NCI-H1048 (cell line): ENCODE data around the gene RAD51B.
A peak's percentile ranks its signal among the peaks of the same experiment; 100 is the strongest.

ENCODE experiments used
- DNase-seq: peaks from one replicate; lab custom pipeline; 2025; lab: John Stamatoyannopoulos, UW

Gene RAD51B

DNA sequence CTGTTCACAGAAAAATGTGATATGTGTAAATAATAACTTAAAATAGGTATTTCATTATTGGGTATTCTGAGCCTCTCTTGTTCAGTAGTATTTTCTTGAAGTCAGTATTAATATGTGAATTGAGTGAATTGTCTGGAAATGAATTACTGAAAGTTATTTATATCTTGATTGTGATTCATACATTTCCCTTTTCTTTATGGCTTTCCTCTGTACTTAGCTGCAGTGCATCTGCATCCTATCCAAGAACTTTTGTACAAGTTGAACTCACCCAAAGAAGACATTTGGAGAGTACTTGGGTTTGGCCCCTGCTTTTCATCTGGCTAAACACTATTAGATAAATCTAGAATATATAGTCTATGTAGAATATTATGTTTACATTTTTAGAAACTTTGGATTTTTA lies 326.0 kb downstream of the RAD51B start:
- no peak for DNase-seq

GRCh38 chr14:68146818-68147217 lies 327.2 kb downstream of the RAD51B start:
- no peak for DNase-seq

DNA sequence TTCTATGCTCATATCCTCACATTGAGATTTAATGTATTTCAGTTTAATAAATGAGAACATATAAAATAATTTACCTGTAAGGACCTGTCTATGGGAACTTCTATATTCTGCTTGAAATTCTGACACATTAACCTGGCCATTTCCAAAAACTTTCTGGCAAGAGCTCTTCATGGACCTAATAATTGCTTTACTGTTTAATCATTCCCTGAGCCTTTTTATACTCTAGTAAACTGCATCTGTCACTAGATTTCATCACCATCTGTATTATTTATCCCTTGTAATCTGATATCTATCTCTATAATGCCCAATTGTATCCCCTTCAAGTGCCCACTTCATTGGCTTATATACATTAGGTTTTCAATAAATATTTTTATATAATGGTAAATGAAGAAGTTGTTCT lies 327.7 kb downstream of the RAD51B start:
- no peak for DNase-seq

DNA sequence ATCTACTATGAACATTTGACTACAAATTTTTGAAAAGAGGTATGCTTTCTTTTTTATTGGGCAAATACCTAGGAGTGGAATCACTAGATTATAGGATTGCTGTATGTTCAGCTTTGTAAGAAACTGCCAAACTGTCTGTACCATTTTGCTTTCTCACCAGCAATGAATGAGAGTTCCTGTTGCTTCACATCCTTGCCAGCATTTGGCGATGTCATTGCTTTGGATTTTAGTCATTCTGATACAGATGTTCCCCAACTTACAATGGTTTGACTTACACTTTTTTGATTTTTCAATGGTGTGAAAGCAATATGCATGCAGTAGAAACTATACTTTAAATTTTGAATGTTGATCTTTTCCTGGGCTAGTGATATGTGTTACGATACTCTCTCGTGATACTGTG lies 328.7 kb downstream of the RAD51B start:
- no peak for DNase-seq

DNA sequence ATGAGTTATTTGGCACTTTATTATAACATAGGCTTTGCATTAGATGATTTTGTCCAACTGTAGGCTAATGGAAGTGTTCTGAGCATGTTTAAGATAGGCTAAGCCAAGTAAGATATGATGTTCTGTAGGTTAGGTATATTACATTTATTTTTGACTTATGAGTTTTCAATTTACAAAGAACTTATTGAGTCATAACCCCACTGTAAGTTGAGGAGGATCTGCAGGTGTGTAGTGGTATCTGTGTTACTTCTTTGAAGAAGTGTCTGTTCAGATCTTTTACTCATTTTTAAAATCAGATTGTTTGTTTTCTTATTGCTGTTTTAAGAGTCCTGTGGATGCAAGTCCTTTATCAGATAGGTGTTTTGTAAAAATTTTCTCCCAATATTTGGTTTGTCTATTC lies 329.2 kb downstream of the RAD51B start:
- DNase-seq = no peak

- peak; percentile 45 for DNase-seq
Observed at GRCh38 chr14:68153275-68153674, 333.7 kb downstream of the RAD51B start.

DNA sequence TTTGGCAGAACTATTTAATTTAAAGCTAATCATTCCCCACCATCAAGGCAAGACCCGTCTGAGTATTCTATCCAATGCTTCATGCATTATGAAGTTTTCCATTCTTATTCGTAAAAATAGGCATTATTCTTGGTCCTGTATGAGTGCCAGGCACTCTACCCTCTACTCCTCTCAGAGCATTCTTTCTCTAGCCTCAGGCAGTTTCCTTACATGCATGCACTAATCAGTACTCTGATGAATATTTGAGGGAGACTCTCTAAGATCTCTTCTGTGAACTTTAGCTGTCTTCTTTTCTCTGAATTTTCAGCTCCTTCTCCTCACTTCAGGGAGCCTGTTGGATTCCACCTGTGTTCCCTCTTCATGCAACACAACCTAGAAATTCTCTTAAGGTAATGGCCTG lies 334.7 kb downstream of the RAD51B start:
- DNase-seq = no peak

DNA sequence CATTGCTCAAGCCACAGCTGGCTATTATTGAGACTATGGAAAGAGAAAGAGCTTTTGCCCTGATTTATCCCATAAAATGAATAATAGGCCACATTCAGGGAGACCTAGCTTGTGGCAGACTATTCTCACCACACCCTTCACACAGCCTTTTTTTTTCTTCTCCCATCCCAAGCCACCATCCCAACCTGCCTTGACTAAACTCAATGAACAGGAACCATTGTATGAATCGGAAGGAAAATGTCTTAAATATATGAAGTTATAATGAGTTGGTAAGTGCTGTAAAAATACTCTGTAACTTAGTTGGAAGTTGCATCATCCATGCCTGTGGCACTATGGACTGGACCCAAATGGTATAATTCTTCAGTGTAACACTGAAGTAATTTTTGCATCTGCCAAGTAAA lies 338.4 kb downstream of the RAD51B start:
- DNase-seq = no peak

- no peak for DNase-seq
Observed at GRCh38 chr14:68158640-68159039, 339.1 kb downstream of the RAD51B start.

DNA sequence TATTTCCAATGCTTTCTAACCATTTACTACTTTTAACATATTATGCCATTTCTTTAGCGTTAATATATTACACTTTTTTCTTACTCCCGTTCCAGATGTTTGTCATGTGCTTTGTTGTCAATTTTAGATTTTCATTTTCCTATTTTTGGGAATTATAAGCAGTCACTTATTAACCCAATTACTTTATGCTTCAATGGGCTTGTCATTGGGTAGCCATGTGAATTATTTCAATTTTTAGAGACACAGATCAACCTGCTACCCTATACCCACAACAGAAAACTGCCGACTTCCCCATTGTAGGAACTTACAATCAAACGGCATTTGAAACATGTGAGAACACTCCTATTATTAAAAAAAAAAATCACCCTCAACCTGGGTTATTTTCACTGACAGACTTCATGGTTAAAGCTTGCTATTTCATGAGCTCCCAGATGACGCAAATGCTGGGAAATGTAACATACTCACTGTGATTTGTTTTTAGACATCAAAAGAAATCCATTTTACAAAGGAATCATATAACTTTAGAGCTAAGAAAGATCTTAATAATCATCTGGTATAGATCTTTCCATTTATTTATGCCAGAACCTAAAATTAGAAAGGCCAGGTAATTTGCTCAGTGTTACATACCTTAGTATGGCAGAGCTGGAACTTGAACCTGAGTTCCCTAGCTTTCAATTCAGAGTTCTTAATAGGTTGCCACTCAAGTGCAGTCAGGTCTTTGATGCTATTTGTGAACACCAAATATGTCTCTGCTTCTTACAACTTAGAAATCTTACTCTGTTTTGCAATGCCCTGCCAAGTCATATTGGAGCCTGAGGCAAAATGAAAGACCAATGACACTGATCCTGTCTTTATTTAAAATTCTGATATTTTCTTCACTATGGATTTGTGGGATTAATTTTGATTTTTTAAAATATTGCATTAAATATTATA lies 340.4 kb downstream of the RAD51B start:
- no peak for DNase-seq

GRCh38 chr14:68160779-68161546 lies 341.4 kb downstream of the RAD51B start:
- DNase-seq = no peak

DNA sequence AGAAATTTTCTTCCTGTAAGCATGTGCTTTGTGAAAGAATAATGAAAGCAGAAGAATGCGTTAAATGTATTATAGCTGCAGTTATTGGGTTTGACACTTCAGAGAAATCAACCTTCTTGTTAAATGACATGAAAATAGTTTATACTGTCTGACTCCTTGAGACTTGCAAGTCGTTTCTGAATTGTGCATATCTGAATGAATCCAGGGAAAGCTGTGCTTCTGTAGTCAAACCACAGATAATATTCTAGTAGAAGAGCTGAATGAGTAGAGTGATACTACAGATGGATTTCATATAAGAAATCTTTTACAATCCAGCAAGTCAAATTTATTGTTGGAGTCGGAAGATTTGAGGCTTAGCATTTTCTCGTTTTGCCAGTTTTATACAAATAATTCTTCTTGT lies 343.3 kb downstream of the RAD51B start:
- DNase-seq = no peak

DNA sequence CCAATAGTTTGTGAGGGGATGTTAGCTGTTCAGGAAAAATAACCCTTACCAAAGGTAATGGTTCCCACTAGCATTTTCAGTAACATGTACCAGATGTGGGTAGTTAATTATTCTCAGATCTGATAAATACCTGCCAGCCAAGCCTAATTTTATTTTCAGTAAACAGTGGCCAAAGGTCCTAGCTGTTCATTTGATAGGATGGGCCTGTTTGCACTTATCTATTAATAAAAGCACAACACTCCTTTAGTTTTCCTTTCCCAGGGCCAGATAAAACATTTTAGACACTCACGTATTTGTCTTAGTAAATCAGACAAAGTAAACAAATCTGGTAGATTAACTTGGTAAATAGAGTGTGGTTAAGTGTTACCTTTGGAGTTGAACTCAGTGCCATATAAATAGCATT lies 345.1 kb downstream of the RAD51B start:
- DNase-seq = no peak

DNA sequence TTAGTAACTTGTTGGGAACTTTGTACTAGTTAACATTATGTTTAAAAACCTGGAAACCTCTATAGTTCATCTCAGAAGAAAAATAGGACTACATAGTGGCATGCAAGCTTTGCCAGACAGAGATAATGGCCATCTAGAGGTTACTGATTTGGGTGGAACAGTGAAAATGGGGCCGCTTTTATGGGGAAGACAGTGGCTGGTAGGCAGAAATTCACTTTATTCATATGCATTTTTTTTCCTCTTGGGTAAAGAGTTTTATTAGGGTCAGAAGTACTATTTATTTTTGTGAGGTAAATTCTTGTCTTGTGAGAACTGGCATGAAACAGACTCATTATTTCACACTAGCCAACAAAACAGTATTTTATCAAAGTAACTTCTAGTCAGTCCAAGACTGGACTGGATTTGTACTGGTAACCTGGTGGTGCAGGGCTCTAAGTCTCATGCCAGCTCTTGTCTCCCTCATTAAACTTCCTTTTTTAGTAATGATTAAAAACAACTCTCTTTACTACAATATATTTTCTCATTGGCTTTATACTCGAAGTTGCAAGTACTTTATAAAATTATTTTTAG lies 345.8 kb downstream of the RAD51B start:
- DNase-seq = no peak

DNA sequence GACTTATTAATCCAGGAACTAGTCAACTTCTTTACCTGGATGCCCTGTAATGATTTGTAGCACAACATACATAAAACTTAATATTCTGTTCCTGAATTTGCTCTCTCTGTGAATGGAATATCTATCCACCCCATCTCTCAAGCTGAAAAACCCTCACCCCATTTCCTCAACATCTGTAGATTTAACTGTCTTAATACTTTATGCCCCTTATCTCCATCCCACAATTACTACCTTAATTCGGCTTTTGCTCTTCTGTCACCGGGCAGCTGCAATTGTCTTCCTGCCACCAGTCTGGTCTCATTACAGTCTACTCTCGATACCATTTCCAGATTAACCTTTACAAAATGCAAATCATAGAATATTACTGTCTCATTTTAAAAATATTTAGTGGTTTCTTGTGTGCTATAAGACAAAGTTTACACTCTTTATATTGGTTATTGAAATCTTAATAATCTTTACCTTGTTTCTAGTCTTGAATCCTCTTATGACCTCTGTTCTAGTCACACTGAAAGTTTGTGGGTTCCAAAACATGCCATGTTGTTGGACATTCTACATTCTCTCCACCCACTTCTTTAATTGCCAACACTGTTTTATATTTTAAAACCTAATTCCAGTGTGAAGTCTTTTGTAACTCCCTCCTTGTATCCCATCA lies 347.3 kb downstream of the RAD51B start:
- DNase-seq = no peak

DNA sequence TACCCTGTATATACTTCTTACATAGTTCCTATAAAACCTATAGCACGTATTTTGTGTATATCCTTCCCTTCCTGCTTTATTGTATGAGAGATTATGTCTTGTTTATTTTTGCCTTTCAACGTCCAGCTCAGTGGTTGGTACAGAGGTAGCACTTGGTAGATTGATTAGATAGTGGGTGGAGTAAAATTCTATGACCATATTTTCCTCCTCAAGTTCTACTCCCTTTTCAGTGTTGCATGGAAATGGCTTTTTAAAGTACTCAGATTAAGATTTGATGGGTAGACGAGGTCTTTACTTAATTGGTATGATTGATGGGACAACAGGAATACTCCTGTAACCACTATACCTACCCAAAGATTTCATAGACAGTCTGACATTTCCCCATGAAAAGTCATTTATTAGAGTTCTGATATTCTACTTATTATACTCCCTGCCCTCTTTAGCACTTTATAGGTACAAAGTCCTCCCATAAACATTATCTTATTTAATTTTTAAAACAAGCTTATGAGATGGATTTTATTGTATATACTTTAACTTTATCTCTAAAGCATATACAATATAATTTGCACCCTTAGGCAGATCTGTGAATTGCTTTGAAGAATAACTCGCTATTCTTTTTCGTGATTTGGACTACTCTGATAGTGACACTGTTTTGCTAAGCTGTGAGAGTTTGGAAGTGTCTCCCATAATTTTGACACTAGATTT lies 348.0 kb downstream of the RAD51B start:
- DNase-seq = no peak

DNA sequence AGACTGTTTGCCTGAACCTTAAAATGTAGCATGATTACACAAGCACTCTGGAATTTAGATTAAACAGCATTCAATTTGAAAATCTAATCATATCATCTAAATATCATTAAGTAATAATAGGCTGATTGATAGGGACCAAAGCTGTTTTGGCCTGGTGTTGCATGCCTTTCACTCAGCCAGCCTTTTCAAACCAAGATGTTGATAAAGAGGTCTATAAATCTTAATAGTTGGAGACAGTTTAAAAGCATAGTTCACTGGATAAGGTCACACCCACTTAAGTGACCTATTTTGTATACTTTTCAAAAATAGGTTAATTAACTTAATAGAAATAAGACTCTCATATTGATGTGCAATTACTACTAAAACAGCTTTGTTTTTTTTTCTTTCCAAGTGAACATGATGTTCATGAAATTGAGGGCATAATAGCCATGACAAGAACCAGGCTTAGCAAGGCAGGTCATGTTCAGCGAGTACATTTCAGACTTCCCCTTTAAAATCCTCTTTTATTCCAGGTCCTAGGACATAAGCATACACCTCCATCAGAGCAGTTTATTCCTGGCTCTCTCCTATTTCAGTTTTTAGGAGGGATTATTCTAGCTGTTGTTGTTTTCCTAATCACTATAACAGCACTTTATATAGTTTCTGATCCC lies 349.0 kb downstream of the RAD51B start:
- DNase-seq = no peak

DNA sequence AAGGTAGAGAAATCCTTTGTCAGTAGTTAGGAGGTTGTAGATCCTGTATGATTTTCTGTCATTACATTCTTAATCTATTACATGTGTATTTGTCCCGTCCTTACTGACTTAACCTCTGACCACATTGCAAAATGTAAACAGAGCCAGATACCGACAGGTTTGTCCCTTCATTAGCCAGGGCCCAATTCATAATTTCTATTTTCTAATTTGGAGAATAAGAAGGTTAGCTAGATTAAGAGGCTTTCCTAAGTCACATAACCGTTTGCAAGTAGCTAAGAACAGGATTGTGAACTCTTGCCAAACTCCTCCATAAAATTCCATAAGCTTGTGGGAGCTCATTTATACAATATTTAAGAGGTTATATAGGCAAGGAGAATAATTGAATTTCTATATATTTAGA lies 352.6 kb downstream of the RAD51B start:
- no peak for DNase-seq

- no peak for DNase-seq
Observed at GRCh38 chr14:68172627-68173026, 353.0 kb downstream of the RAD51B start.

- no peak for DNase-seq
Observed at GRCh38 chr14:68173227-68173972, 353.8 kb downstream of the RAD51B start.

DNA sequence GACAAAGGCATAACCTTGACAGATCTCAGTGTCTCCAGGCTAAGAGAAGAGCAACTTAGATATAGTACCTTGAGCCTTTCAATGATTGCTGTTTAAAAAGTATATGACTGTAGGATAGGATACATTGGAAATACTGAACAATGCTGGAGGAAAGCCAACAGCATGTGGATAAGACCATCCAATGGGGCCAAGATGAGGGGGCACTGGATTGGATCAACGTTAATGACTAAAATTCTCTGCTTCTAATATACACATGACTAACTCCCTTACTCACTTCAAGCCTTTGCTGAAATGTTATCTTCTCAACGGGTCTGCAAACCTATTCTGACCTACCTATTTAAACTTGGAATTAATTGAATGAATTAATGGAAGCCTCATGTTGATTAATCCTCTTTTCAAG lies 354.9 kb downstream of the RAD51B start:
- no peak for DNase-seq
